ENCODE results near the gene KIF16B. TPM values are rescaled to one million over a fixed set of nuclear protein-coding genes. Genes with fewer than 3 reads are reported as not detected.

The KIF16B gene
- total and polyA plus RNA-seq, 2 of the 13 experiments (the other 11 are each of a cell fraction or from before 2014, with no cell fraction given): 6.9 to 18.0 TPM

DNA sequence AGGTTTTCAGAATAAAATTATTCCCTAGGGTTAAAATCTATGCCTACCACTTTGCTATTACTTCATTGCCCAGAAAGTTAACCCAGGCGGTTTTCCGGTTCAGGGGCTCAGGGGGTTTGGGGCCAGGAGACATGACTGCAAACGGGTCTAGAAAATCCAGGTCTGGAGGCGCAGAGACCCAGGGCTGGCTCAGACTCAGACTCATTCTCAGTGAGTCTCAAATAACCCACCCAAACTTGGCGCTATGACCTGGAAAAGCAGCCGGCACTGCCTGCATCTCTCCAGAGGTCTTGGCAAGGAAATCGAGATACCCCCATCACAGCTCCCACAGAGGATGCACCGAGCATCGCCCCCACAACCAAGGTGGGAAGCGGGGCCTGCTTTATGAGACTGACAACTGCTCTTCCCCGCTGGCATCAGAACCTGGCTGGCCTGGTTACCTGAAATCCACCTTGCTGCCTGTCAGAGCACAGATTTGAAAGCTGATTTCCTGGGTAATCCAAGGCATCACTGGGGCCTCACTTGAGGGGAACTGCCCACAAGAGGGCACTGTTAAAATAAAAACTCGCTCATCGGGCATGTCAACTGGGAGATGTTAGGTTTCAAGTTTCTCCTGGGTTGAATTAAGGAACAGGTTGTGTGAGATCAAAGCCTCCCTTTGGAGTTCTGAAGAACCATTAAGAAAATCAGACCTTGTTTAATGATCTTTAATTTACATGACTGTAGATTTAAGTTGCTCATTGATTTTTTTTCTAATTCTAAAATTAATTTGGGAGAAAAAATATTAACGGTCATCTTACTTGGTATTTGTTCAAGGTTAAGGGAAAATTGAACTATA, 55.1 kb downstream of the KIF16B start (continued):
- TF ChIP-seq NR2C2 (CRISPR knock-in tag; IDR thresholded peaks at IDR 0.05; ENCODE audit: borderline replicate concordance): no peak
- no peak for TF ChIP-seq ELF3 (CRISPR knock-in tag; IDR thresholded peaks at IDR 0.05)
- TF ChIP-seq, protein P1, sequence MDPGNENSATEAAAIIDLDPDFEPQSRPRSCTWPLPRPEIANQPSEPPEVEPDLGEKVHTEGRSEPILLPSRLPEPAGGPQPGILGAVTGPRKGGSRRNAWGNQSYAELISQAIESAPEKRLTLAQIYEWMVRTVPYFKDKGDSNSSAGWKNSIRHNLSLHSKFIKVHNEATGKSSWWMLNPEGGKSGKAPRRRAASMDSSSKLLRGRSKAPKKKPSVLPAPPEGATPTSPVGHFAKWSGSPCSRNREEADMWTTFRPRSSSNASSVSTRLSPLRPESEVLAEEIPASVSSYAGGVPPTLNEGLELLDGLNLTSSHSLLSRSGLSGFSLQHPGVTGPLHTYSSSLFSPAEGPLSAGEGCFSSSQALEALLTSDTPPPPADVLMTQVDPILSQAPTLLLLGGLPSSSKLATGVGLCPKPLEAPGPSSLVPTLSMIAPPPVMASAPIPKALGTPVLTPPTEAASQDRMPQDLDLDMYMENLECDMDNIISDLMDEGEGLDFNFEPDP (CRISPR knock-in tag; conservative IDR thresholded peaks at IDR 0.05): no peak
- no peak for TF ChIP-seq SRF (IDR thresholded peaks at IDR 0.05; ENCODE audit: low read depth, low read length)
- no peak for TF ChIP-seq ZNF644 (CRISPR knock-in tag; IDR thresholded peaks at IDR 0.05; ENCODE audit: low read depth)
- no peak for TF ChIP-seq SSRP1 (CRISPR knock-in tag; IDR thresholded peaks at IDR 0.05)
- TF ChIP-seq TBP (CRISPR knock-in tag; IDR thresholded peaks at IDR 0.05): no peak
- peak; percentile 96 for TF ChIP-seq SMC3 (IDR thresholded peaks at IDR 0.05; ENCODE audit: low read length)
- TF ChIP-seq ZNF543 (CRISPR knock-in tag; IDR thresholded peaks at IDR 0.05): no peak
- TF ChIP-seq, protein P2, sequence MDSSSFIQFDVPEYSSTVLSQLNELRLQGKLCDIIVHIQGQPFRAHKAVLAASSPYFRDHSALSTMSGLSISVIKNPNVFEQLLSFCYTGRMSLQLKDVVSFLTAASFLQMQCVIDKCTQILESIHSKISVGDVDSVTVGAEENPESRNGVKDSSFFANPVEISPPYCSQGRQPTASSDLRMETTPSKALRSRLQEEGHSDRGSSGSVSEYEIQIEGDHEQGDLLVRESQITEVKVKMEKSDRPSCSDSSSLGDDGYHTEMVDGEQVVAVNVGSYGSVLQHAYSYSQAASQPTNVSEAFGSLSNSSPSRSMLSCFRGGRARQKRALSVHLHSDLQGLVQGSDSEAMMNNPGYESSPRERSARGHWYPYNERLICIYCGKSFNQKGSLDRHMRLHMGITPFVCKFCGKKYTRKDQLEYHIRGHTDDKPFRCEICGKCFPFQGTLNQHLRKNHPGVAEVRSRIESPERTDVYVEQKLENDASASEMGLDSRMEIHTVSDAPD (CRISPR knock-in tag; IDR thresholded peaks at IDR 0.05): no peak
- peak; percentile 56 for TF ChIP-seq XRCC5 (optimal IDR thresholded peaks at IDR 0.05; ENCODE audit: low read length)
- TF ChIP-seq, protein P3, sequence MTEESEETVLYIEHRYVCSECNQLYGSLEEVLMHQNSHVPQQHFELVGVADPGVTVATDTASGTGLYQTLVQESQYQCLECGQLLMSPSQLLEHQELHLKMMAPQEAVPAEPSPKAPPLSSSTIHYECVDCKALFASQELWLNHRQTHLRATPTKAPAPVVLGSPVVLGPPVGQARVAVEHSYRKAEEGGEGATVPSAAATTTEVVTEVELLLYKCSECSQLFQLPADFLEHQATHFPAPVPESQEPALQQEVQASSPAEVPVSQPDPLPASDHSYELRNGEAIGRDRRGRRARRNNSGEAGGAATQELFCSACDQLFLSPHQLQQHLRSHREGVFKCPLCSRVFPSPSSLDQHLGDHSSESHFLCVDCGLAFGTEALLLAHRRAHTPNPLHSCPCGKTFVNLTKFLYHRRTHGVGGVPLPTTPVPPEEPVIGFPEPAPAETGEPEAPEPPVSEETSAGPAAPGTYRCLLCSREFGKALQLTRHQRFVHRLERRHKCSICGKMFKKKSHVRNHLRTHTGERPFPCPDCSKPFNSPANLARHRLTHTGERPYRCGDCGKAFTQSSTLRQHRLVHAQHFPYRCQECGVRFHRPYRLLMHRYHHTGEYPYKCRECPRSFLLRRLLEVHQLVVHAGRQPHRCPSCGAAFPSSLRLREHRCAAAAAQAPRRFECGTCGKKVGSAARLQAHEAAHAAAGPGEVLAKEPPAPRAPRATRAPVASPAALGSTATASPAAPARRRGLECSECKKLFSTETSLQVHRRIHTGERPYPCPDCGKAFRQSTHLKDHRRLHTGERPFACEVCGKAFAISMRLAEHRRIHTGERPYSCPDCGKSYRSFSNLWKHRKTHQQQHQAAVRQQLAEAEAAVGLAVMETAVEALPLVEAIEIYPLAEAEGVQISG (CRISPR knock-in tag; IDR thresholded peaks at IDR 0.05): no peak
- TF ChIP-seq, protein P4, sequence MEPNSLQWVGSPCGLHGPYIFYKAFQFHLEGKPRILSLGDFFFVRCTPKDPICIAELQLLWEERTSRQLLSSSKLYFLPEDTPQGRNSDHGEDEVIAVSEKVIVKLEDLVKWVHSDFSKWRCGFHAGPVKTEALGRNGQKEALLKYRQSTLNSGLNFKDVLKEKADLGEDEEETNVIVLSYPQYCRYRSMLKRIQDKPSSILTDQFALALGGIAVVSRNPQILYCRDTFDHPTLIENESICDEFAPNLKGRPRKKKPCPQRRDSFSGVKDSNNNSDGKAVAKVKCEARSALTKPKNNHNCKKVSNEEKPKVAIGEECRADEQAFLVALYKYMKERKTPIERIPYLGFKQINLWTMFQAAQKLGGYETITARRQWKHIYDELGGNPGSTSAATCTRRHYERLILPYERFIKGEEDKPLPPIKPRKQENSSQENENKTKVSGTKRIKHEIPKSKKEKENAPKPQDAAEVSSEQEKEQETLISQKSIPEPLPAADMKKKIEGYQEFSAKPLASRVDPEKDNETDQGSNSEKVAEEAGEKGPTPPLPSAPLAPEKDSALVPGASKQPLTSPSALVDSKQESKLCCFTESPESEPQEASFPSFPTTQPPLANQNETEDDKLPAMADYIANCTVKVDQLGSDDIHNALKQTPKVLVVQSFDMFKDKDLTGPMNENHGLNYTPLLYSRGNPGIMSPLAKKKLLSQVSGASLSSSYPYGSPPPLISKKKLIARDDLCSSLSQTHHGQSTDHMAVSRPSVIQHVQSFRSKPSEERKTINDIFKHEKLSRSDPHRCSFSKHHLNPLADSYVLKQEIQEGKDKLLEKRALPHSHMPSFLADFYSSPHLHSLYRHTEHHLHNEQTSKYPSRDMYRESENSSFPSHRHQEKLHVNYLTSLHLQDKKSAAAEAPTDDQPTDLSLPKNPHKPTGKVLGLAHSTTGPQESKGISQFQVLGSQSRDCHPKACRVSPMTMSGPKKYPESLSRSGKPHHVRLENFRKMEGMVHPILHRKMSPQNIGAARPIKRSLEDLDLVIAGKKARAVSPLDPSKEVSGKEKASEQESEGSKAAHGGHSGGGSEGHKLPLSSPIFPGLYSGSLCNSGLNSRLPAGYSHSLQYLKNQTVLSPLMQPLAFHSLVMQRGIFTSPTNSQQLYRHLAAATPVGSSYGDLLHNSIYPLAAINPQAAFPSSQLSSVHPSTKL (CRISPR knock-in tag; IDR thresholded peaks at IDR 0.05): 0 out of 2 replicates have a peak, but pooled peaks have one; percentile 17
- TF ChIP-seq ZNF709 (CRISPR knock-in tag; IDR thresholded peaks at IDR 0.05): no peak
- no peak for TF ChIP-seq ZNF34 (CRISPR knock-in tag; IDR thresholded peaks at IDR 0.05; ENCODE audit: borderline replicate concordance)
- TF ChIP-seq POLR2G (IDR thresholded peaks at IDR 0.05; ENCODE audit: low read depth, low read length): no peak
- no peak for TF ChIP-seq RFXANK (CRISPR knock-in tag; IDR thresholded peaks at IDR 0.05)
- 0 out of 2 replicates have a peak, but pooled peaks have one; percentile 11 for TF ChIP-seq PPARG (CRISPR knock-in tag; conservative IDR thresholded peaks at IDR 0.05)
- TF ChIP-seq MAF1 (CRISPR knock-in tag; IDR thresholded peaks at IDR 0.05; ENCODE audit: borderline replicate concordance): no peak
- TF ChIP-seq JUN (CRISPR knock-in tag; IDR thresholded peaks at IDR 0.05): no peak
- peak; percentile 69 for TF ChIP-seq SIX1 (CRISPR knock-in tag; IDR thresholded peaks at IDR 0.05; ENCODE audit: borderline replicate concordance)
